KOPT-K1 (cell line): ENCODE data around the gene RAB40B.
"Not testable (repeated sequence)": the region's sequence is repeated elsewhere in the genome, so short reads cannot be mapped to it uniquely, and the experiment has no call there.

Experiments used
- H3K27ac ChIP-seq: fragments of 200-600 bp; sonication (generic); 2 replicates; pipeline ENCODE4 v1.5.1; 2016; ENCODE audit warnings: antibody characterized with exemption, mild to moderate bottlenecking, low read depth, low read length; ENCODE audit not compliant: poor library complexity, severe bottlenecking
- H3K36me3 ChIP-seq: fragments of 200-600 bp; sonication (generic); 2 replicates; pipeline ENCODE4 v1.5.1; 2017; ENCODE audit warnings: antibody characterized with exemption, mild to moderate bottlenecking, low read length, moderate library complexity; ENCODE audit not compliant: insufficient read depth
- H3K9me3 ChIP-seq: fragments of 200-600 bp; sonication (generic); 2 replicates; pipeline ENCODE4 v1.5.1; 2017; ENCODE audit warnings: antibody characterized with exemption, low read length, mild to moderate bottlenecking; ENCODE audit not compliant: insufficient read depth, poor library complexity, severe bottlenecking

RAB40B gene

GRCh38 chr17:82657926-82658325, 40.6 kb downstream of the RAB40B start:
- Histone ChIP-seq H3K27ac (no peak overlapping the region), H3K36me3 (no peaks in the 10 kb centered on the region), H3K9me3 (no peaks in the 10 kb centered on the region)

GRCh38 chr17:82656266-82656665, 42.2 kb downstream of the RAB40B start:
- Histone ChIP-seq H3K9me3 (no peaks in the 10 kb centered on the region), H3K36me3 (no peaks in the 10 kb centered on the region), H3K27ac (no peak overlapping the region)

- Histone ChIP-seq H3K9me3 (no peaks in the 10 kb centered on the region), H3K27ac (no peak overlapping the region), H3K36me3 (no peaks in the 10 kb centered on the region)
Measured at GRCh38 chr17:82655523-82655922, 43.0 kb downstream of the RAB40B start.

GRCh38 chr17:82655038-82655479, 43.4 kb downstream of the RAB40B start:
- H3K9me3 ChIP-seq, result no peaks in the 10 kb centered on the region
- H3K27ac ChIP-seq, result no peak overlapping the region

GRCh38 chr17:82654611-82655010, 43.9 kb downstream of the RAB40B start:
- not testable (repeated sequence) for H3K9me3 ChIP-seq, H3K27ac ChIP-seq, H3K36me3 ChIP-seq

More at GRCh38 chr17:82655038-82655479, 43.4 kb downstream of the RAB40B start:
- H3K36me3 ChIP-seq, result no peaks in the 10 kb centered on the region

- Histone ChIP-seq H3K27ac (no peak overlapping the region), H3K36me3 (no peaks in the 10 kb centered on the region), H3K9me3 (no peaks in the 10 kb centered on the region)
Measured at GRCh38 chr17:82653651-82654528, 44.6 kb downstream of the RAB40B start.

GRCh38 chr17:82650723-82651122, 47.8 kb downstream of the RAB40B start:
- no peaks in the 10 kb centered on the region for H3K9me3 ChIP-seq
- H3K27ac ChIP-seq, result no peak overlapping the region
- no peaks in the 10 kb centered on the region for H3K36me3 ChIP-seq

GRCh38 chr17:82649501-82650261, 48.8 kb downstream of the RAB40B start:
- Histone ChIP-seq H3K36me3 (peaks cover 2% of the 10 kb centered on the region; the same call in 1 of the 2 replicates), H3K27ac (no peak overlapping the region), H3K9me3 (no peaks in the 10 kb centered on the region)

- peaks cover 10% of the 10 kb centered on the region for H3K36me3 ChIP-seq
- H3K27ac ChIP-seq, result no peak overlapping the region
Measured at GRCh38 chr17:82648742-82649331, 49.7 kb downstream of the RAB40B start.

GRCh38 chr17:82648165-82648668, 50.3 kb downstream of the RAB40B start, which contains the start of gene WDR45B:
TSS of gene WDR45B (minus strand) at chr17:82648444. CDS start at chr17:82648340, 104 bp downstream.
- H3K36me3 ChIP-seq, result peaks cover 16% of the 10 kb centered on the region
- H3K9me3 ChIP-seq, result no peaks in the 10 kb centered on the region
- H3K27ac ChIP-seq, result peak within 1 kb of the TSS; percentile 65

More at GRCh38 chr17:82648742-82649331, 49.7 kb downstream of the RAB40B start:
- no peaks in the 10 kb centered on the region for H3K9me3 ChIP-seq

GRCh38 chr17:82647593-82648164, 50.8 kb downstream of the RAB40B start:
- Histone ChIP-seq H3K36me3 (peaks cover 22% of the 10 kb centered on the region), H3K9me3 (no peaks in the 10 kb centered on the region), H3K27ac (peak overlapping the region; percentile 65)

GRCh38 chr17:82645516-82645915, 53.0 kb downstream of the RAB40B start:
- Histone ChIP-seq H3K27ac (no peak overlapping the region), H3K36me3 (peaks cover 43% of the 10 kb centered on the region)

GRCh38 chr17:82644148-82644547, 54.4 kb downstream of the RAB40B start:
- Histone ChIP-seq H3K9me3 (no peaks in the 10 kb centered on the region), H3K36me3 (peaks cover 57% of the 10 kb centered on the region), H3K27ac (no peak overlapping the region)

More at GRCh38 chr17:82645516-82645915, 53.0 kb downstream of the RAB40B start:
- H3K9me3 ChIP-seq, result no peaks in the 10 kb centered on the region

- Histone ChIP-seq H3K9me3 (no peaks in the 10 kb centered on the region), H3K27ac (no peak overlapping the region), H3K36me3 (peaks cover 71% of the 10 kb centered on the region)
Measured at GRCh38 chr17:82642022-82642421, 56.5 kb downstream of the RAB40B start.
